Prostate gland (tissue), 2 donors: ENCODE measurements around the gene DLG3.
A peak's percentile ranks its signal among the peaks of the same experiment; 100 is the strongest.

Experiments
- POLR2A ChIP-seq: fragments of 450-650 bp; IDR thresholded peaks from one replicate; pipeline ENCODE4 v1.6.1; 2016; ENCODE audit warnings: antibody characterized with exemption, mild to moderate bottlenecking
- POLR2AphosphoS5 ChIP-seq: sonication (generic); formaldehyde crosslinking; IDR thresholded peaks from one replicate; pipeline ENCODE4 v1.6.1; 2017; ENCODE audit warnings: antibody characterized with exemption
- TF ChIP-seq, protein P1 (sequence below), 4 experiments: fragments of 200-600 bp in 2 of 4; fragments of 450-650 bp in 2 of 4; sonication (generic) in 2 of 4; IDR thresholded peaks; 1 replicate in 3 of 4; 2 replicates in 1 of 4; pipeline ENCODE4 v1.5.1; 2016 to 2019; ENCODE audit warnings: antibody characterized with exemption in 4 of 4, mild to moderate bottlenecking in 2 of 4, moderate library complexity in 2 of 4

DNA sequence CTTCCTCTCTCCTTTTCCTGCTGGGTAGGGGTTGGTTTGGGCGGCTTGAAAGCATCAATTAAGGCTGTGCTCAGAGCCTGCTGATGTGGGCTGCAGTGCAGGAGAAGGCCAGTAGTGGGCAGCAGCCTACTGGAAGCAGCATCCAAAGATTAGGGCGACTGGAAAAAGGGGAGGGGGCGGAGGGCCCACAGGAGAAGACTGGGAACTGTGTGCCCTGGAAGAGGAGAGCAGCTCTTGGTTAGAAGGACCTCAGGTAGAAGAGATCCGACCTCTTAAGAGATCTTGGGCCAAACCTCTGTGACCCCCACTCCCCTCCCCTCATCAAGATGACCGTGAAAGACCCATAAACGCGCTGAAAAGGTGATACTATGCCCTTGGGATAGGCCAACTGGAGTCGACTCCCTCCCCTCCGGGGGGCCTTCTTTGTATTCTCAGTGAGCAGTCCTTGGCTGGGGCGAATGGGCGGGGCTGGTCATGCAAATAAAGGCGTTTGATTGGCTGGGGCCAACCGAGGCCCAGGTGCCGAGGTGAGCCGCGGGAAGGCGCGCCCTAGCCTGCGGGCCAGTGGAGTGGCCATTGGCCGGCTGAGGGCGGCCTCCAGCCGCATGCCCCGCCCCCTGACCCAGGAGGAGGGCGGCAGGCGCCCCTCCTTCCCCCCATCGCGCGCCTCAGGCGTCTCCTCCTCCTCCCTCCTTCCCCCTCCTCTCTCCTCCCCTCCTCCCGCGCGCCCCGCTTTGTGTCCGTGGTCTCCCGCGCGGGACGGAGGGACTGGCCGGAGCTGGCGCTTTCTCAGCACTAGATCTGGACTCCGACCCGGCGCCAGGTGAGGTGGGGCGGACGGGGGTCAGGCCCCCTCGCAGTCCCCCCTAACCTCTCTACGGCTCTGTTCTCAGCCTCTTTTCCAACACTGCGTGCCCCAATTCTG, 10.1 kb downstream of the DLG3 start:
- TF ChIP-seq, protein P1, sequence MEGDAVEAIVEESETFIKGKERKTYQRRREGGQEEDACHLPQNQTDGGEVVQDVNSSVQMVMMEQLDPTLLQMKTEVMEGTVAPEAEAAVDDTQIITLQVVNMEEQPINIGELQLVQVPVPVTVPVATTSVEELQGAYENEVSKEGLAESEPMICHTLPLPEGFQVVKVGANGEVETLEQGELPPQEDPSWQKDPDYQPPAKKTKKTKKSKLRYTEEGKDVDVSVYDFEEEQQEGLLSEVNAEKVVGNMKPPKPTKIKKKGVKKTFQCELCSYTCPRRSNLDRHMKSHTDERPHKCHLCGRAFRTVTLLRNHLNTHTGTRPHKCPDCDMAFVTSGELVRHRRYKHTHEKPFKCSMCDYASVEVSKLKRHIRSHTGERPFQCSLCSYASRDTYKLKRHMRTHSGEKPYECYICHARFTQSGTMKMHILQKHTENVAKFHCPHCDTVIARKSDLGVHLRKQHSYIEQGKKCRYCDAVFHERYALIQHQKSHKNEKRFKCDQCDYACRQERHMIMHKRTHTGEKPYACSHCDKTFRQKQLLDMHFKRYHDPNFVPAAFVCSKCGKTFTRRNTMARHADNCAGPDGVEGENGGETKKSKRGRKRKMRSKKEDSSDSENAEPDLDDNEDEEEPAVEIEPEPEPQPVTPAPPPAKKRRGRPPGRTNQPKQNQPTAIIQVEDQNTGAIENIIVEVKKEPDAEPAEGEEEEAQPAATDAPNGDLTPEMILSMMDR (IDR thresholded peaks at IDR 0.05), result peak; percentile 27 to 81 (median 66)
- TF ChIP-seq POLR2AphosphoS5, result no peak
- peak; percentile 20 for TF ChIP-seq POLR2A
